AG09309 (cell line): Measurements from ENCODE around the gene CNTNAP2.

Experiments
- DNase-seq: peaks from one replicate; pipeline ENCODE4 v3.0.0-alpha.2; 2010; ENCODE audit warnings: low read depth
- H3K4me3 ChIP-seq: 2 replicates; pipeline ENCODE4 v1.5.1; 2011; ENCODE audit warnings: mild to moderate bottlenecking, low read depth, low read length, moderate library complexity; ENCODE audit not compliant: control insufficient read depth
- CTCF ChIP-seq: IDR thresholded peaks from 2 replicates; pipeline ENCODE4 v1.5.1; 2011; ENCODE audit warnings: mild to moderate bottlenecking, low read depth, low read length, inconsistent platforms; ENCODE audit not compliant: insufficient read depth, control insufficient read depth; ENCODE audit errors: missing control alignments

The CNTNAP2 gene

GRCh38 chr7:146503844-146504243, 387.2 kb downstream of the CNTNAP2 start:
- no peak for TF ChIP-seq CTCF
- H3K4me3 ChIP-seq = no peak overlapping the region
- DNase-seq = no peak

GRCh38 chr7:146510088-146510680, 393.6 kb downstream of the CNTNAP2 start:
- H3K4me3 ChIP-seq = no peak overlapping the region
- TF ChIP-seq CTCF = no peak
- no peak for DNase-seq

GRCh38 chr7:146514304-146514703, 397.7 kb downstream of the CNTNAP2 start:
- DNase-seq = no peak
- no peak for TF ChIP-seq CTCF
- H3K4me3 ChIP-seq = no peak overlapping the region

GRCh38 chr7:146528581-146528980, 412.0 kb downstream of the CNTNAP2 start:
- no peak for TF ChIP-seq CTCF
- no peak for DNase-seq
- H3K4me3 ChIP-seq = no peak overlapping the region

- H3K4me3 ChIP-seq = no peak overlapping the region
- no peak for DNase-seq
- TF ChIP-seq CTCF = no peak
These were observed 423.2 kb downstream of the CNTNAP2 start for GRCh38 chr7:146539836-146540235.

GRCh38 chr7:146542101-146542500, 425.5 kb downstream of the CNTNAP2 start:
- no peak for DNase-seq
- no peak for TF ChIP-seq CTCF
- H3K4me3 ChIP-seq = no peak overlapping the region

GRCh38 chr7:146544748-146545147, 428.1 kb downstream of the CNTNAP2 start:
- no peak overlapping the region for H3K4me3 ChIP-seq
- no peak for DNase-seq
- TF ChIP-seq CTCF = no peak
